Activated effector memory CD4-positive, alpha-beta T cell treated with Interleukin-2 at 50 U/mL for 16 hours (primary cell): ENCODE data around the gene TMEM38A.

ENCODE experiments used
- DNase-seq: peaks from one replicate; pipeline ENCODE4 v3.0.0-alpha.2; 2020

The TMEM38A gene, protein sequence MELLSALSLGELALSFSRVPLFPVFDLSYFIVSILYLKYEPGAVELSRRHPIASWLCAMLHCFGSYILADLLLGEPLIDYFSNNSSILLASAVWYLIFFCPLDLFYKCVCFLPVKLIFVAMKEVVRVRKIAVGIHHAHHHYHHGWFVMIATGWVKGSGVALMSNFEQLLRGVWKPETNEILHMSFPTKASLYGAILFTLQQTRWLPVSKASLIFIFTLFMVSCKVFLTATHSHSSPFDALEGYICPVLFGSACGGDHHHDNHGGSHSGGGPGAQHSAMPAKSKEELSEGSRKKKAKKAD

DNA sequence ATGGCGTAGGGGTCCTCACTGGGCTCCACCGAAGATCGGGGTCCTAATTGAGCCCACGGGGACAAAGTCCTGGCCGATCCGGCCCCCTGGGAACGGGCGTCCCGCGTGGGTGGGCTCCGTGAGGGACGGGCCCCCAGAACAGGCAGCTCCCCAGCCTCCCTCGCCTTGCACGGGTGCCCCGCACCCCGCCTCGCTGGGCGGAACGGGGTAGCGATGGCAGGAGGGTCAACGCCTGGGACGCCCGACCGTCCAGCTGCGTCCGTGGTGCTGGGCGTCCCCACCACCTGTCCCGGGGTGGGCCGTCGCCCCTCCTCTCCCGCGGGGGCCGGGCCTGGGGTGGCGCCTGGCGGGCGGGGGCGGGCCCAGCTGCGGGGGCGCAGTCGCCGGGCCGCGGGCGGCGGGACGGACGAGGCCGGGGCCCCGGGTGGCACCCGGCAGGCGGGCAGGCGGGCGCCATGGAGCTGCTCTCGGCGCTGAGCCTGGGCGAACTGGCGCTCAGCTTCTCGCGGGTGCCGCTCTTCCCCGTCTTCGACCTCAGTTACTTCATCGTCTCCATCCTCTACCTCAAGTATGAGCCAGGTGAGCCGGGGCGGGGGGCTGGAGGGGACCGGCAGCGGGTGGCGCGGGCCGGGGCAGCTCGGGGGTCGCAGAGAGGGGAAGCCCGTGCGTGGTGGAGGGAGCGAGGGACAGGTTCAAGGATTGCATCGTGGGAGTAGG, at the start of gene TMEM38A:
TMEM38A (plus strand) TSS at position 377 of the 717 bp plus-strand sequence; CDS start at position 456, 79 bp downstream.
- DNase-seq, result peak; percentile 26

DNA sequence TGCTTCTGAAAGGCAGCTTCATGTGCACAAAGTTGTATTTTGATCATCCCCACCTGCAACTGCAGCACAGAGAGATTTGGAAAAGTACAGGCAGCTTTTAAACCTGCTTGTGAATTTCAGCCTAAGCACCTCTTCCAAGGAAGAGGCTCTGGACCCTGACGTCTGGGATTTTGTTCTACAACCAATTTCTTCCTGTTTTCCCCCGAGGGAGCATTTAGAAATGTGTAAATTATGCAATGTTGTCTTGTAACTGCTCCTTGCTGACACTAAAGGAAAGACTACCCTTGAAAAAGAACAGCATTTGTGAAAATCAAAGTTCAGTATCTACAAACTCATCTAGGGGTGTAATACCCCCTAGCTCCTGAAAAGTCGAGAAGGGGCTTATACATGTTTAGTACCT, 48.3 kb upstream of the TMEM38A start:
- DNase-seq, result no peak

DNA sequence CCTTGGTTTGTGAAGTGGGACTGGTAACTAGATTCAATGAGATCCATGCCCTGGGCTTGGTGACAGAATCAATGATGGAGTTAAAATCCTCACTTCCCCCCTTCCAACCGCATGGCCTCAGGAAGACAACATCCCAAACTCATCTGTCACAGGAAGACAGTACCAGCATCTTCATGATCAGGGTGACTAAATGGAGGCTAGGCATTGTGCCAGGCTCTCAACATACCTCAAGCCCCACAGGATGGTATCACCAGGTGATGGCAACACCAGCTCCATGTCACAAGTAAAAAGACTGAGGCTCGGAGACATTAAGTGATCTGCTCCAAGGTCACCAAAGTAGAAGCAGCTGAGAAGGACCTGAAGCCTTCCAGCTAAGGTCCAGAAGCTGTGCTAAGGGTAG, 47.1 kb upstream of the TMEM38A start:
- no peak for DNase-seq

DNA sequence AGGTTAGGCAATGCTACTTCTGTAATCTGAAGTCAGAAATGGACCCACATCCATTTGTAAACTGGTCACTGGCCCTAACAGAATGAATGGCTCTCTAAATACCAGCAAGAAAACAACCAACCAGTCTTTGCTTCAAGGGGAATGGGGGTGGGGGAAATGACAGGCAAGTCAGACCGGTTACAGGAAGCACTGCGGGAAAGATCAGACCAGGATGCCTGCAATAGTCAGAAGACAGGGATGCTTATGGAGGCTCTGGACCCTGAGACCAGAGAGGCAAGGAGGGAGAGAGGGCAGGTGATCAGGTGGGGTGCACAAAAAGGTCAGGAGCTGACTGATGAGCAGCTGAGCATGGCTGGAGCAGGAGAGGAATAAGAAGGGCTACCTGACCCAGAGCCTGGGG, 46.0 kb upstream of the TMEM38A start:
- DNase-seq, result no peak

DNA sequence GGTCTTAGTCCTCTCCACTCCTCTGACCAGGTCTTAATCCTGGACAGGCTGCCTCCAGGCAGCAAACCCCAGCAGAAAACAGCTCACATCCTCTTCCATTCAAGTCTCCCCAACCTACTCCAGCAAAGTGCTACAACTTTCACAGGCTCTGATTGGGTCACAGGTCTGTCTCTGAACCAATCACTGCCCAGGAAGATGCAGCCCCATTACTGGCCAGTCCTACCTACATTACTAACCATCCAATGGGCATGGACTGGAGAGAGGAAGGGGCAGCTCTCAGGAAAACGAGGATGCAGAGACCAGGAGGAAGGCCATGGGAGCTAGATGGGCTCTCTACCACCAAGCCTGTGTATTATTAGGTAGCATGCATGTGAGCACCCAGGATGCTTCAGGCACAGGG, 45.1 kb upstream of the TMEM38A start:
- no peak for DNase-seq

DNA sequence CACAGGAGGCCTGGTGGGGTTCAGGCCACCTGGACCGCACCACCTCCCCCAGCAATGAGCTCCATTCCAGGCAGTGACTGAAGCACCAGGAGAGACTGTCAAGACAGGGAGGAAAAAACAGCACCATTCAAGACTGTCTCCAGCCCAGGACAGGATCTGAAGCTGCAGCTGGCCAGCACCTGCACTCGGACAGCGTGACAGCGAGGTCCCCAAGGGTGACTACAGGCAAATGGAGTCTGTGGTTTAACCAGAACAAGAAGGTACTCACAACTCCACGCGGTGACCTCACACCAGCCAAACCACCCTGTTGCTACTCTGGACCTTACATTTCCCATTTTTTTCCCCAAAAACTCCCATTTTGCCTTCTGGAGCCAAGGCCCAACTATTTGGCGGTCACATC, 42.7 kb upstream of the TMEM38A start:
- no peak for DNase-seq

DNA sequence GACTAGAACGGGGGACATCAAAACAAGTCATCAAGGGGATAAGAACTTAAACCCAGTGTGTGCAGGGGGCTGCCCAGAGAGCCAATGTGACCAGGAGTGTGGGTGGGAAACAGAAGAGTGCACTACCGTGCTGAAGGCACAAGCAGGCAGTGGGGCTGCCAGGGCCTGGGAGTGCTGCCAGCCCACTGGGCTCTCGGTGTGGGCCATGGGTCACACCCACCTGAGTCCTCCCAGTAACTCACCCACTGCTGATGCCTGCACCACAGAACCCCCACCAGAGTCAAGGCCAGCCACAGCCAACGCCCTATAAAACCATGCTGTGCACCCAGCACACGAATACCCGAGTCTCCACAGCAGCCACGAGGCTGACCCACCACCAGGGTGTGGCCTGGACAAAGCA, 41.5 kb upstream of the TMEM38A start:
- DNase-seq, result no peak

DNA sequence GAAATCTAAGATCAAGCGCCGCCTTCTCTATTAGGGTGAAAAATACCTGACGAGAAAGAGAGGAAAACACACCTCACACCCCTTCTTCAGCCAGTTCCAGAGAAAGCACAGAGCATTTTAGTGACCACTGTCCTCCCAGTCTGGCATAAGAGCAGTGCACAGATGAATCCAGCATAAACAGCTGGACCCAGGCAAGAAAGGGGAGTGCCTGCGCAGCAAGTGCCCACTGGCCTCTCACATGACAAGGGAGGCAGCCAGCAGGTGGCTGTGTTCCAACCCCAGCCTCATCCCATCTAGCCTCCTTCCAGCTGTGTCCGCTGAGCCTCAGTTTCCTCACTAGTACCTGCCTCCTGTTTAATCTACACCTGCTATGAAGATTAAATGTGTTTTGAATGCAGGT, 40.9 kb upstream of the TMEM38A start:
- DNase-seq, result no peak

DNA sequence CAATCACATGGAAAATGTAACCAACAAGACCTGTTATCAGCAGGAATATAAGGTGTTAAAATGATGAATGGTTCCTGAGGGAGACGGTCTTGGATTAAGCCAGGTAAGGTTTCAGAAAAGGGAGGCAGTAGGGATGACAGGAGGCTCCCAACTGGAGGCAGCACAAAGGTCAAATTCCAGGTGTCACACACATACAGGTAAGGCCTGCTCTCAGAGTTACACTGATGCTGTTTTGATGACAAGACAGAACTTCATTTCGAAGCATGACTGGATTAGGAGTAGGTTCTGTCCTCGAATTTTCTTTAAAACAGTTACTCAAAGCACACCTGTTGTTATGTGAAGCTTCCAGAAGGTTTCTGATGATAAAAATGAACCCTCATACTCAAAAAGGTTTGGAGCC, 40.4 kb upstream of the TMEM38A start:
- no peak for DNase-seq

DNA sequence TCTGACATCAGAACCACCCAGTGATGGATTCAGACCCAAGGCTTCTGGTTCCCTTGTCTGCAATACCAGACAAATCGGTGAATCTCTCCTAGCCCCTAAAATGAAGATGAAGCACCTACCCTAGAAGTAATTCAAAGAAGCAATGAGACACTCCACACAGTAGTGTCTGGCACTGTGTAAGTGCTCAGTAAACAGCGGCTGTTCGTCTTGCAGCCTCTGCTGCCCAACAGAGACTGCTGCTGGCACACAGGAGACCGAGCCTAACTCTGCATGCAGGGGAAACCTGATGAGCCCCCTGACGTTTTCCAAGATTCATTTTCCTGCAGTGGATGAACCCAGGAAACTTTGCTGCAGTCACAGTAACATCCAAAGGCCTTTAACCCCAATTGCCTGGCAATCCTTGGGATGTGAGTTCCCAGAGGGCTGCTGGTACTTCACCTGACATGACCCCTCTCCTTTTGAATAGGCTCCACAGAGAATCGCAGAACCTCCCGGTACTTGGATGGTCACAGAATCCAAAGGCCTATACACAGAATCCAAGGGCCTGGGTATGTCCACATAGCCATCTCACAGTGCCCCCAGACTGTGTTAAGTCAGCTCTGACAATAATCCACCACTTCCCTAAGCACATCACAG, 39.7 kb upstream of the TMEM38A start:
- DNase-seq, result no peak

DNA sequence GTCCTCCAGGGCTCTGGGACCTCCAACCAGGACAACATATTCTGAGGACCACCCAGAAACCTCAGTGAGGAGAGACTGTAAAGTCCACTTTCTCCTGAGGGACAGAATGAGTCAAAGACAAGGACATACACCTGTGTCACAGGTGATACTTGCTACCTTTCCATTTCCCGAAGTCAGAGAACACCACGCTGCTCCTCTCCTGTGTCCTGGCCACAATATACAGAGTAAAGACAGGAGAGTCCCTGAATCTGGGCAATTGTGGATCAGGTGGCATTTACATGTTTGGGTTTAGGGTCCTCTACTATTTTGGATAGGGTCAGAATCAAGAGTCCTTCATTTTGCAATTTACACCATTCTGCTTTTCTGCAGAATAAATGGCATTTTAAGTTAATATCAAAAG, 37.9 kb upstream of the TMEM38A start:
- no peak for DNase-seq

DNA sequence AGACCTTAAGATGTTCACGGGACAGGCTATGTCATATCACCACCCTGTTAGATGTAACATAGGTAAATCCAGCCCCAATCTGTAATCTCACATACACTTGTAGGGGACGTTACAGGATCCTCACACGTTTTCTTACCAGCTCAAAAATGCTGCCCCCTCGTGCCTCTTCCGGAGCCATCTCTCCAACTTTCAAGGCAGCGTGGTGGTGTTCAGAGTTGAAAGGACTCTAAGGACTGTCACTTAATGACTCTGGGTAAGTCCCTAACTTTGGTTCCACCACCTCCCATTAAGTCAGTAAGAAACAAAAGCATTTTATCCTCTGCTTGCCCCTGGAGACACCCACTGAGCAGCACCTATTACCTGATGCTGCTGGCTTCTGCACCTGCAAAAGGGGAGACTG, 37.4 kb upstream of the TMEM38A start:
- no peak for DNase-seq

DNA sequence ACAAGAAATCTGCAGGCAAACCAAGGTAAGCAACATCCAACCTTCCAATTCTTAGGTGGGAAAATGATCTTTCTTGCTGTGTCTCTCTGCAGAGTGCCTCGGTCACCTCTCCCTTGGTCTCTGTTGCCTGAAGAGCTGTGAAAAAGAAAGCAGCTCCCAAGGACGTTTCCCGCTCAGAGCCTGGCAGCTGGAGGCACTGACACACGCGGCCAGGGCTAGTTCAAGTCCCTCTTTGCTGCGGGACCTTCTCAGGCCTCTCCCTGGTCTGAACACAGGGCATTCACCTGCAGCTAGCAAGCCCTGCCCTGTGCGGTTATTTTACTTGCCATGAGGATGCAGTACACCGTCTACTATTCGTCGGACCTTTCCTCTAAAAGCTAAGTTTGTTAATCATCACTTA, 36.7 kb upstream of the TMEM38A start:
- DNase-seq, result no peak

DNA sequence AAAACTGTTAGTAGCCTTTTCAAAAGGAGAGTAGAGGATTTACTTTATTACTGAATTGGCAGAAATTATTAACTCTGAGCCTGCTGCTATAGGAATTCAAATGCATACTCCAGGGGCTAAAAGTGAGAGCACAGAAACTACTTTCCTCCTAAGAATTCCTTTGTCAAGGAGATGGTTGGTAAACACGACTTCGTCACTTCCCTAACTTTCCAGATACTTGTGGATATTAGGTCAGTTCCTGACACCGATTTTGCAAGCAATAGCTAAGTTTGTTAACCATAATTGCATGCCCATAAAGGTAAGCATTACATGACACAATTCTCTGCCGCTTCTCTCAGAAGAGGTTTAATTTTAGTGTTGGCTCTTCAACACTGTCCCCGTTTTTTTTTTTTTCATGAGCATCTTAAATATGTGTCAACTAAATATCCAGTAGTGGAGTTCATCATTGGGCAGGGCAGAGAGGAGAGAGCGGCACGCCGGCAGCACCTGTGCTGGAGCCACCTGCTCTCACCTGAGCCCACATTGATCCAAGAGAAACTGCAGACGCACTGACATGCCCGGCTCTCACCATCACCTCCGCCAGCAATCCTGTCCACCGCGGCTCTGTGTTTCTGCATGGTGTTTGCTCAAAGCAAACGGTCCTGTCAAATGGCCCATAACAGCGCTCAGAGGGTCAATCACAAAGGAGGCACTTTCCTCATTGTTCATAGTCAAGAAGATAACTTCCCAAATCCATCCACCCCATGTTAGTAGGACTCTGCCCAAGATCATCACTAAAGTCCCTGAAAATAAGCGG, 35.6 kb upstream of the TMEM38A start:
- no peak for DNase-seq

DNA sequence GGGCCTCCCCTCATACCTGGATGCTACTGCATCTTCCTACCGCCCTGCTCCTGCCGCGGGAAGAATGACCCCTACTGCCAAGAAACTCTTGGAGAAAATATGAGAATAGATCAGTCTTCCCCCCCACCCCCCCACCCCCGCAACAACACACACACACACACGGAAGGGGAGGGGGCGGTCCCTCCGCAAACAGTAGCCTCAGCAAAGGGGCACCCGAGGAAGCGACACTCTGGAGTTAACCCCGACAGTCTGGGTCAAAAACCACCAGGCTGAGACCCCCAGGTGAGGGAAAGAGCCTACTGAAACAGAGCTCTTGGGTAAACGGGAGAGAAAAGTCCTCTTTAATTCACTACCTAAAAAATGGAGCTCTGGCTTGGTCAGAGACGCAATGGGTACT, 34.1 kb upstream of the TMEM38A start:
- no peak for DNase-seq

DNA sequence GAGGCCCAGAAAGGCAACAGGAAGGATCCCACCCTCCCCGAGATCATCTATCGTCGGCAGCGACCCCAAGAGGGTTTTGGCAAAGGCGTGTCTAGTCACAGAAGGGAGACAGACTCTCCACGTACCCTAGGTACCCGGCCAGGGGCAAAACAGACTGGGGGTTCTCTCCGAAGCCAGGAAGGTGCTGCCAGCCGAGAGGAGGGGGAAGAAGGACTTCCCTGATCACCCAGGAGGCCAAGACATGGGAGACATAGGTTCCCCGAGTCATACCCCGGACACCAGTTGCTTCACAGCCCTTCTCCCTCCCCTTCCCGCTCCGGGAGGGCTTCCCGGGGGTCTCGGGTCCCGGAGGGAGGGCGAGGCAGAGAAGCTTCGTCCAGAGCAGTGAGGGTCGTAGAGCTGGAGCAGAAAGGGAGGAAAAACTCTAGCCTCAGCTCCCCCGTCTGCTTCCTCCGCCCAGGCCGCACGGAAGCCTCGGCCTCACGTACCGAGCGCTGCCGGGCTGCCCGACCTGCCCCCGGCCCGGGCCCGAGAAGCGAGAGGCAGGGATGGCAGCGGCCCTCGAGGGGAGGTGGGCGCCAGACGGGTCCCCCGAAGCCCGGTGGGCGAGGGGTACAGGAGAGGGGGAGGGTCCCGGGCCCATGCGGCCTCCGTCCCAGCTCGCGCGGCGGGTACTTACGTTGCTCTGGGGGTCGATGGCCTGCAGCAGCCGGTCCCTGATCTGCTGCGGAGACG, 33.6 kb upstream of the TMEM38A start:
- peak; percentile 5 for DNase-seq

DNA sequence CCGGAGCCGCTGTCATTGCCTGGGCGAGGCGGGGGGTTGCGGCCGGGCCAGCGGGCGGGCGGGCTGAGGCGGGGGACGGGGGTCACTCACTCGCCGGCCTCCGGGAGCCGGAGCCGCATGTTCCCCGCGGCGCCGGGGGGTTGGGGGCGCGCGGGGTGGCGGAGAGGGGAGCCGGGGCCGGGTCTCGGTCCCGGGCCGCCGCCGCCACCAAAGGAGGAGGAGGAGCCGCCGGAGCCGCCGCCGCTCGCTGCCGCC, 33.1 kb upstream of the TMEM38A start:
- no peak for DNase-seq

DNA sequence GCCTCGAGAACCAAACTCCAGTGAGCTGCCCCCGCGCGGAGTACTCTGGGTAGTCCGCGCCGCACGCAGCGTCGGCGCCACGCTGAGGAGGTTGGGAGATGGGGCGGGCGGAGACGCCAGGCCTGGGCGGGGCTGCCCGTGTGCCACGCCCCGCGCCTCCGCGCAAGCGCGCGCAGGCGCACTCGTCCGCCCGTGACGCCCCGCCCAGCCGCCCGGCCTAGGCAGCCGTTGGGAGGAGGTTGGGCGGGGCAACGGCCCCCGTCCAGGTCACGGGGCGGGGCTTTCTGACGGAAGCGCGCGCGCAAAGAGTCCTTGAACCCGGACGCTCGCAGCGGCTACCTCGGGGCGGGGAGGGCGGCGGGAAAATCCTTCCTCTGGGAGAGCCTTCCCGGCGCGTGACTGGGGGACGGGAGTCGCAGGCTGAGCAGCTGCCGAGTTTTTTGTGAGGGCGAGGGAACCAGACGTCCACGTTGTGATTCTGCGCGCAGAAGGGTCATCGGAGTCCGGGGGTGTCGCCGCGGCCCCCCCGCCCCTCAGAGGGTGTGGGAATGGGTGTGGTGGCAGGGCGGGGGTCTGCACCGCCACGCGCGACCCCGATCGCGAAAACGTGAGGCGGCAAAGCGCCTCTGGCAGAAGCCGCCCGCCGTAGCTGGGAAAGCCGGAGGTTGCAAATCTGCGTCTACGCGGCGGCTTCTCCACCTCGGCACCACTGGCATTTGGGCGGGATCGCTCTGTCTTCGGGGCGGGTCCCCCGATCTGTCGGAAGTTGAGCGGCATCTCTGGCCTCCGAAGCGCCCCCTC, 32.6 kb upstream of the TMEM38A start, which contains the start of gene MED26:
MED26 (minus strand) TSS at position 22 of the 801 bp plus-strand sequence. CDS start 261 bp downstream, outside the sequence.
- peak; percentile 91 for DNase-seq

DNA sequence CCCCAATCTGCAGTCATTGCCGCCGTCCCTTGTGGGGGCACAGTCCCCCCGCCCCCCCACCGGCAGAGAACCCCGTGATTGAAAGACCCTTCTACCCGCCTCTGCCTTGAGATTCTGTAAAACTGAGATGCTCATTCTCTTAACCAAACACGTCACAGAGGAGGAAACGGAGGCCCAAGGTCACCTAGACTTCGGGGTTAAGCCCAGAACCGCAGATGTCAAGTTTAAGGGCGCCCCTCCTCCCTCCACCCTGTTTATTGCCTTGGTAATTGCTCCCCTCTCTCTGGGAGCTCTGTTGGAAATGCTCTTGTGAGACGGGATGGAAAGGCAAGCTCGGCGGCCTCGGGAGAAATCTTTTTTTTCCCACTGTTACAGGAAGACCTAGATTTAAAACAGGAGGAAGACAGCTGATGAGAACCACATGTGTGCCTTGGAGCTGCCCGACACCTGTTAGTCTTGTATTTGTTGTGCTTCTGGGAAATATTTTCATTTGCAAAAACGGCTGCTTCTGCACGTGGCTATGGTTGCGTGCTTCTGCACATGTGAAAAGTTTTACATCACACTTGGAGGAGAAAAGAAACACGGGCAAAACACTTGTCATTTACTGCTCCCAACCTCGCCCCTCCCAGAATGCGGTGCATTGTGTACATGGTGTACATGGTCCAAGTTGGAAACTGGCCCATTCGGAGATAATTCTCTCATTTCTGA, 31.8 kb upstream of the TMEM38A start:
- DNase-seq, result no peak

DNA sequence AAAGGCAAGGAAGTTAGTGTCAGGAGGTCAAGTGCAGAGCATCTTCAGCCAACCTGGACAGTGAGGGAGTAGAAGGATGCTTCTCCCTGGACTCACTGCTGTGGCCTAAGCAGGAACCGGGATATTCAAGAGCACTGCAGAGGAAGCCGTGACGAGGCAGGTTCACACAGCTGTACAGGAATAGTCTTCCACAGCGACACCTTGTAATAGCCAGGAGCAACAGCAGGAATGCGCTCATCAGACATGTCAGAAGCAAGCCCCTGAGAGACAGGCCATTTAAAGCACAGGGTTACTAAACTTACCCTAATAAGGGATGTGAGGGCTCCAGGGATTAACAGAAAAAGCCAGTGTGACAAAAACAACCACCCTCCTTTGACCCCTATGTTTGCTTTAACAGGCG, 29.5 kb upstream of the TMEM38A start:
- no peak for DNase-seq

DNA sequence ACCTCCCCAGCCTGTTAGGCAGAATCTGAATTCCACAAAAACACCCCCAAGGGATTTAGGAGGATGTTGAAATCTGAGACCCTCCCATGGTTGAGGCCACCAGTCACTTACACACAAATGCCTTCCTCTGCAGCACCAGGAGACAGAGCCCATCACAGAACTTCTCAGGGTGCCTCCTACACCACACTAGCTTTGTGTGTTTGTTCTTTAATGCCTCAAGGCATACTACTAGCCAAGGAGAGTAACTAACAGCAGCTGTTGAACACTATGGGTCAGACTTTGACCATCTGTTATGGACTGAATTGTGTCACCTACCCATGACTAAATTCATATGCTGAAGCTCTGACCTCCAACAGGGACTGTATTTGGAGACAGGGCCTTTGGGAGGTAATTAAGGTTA, 23.4 kb upstream of the TMEM38A start:
- no peak for DNase-seq
